ENCODE data around the gene GPR55. TPM values are rescaled to one million over a fixed set of nuclear protein-coding genes. Genes with fewer than 3 reads are reported as not detected.

Gene GPR55
- total RNA-seq, 4 donors from 2014 or later = 0.72 to 1.2 TPM; not detected in 2

DNA sequence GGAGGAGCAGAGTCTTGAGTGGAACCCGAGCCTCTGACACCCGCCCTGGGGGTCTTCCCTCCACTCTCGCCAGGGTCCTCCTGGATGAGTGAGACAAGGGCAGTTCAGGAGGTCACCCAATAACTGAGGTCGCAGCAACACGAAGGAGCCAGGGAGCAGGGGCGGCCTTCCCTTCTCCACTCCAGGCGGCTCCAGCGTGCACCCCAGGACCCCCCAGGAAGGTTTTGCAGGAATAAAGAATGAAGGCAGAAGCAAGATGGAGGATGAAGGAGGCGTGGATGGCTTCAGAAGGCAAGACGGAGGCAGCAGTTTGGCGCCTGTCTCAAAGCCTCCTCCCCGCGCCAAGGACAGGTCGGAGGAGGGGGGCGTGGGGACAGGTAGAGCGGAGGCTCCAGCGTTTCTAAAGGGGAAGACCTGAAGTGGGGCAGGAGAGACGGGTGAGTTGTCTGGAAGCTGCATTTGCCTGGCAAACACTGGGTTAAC is 60.9 kb downstream of the GPR55 start:
- Histone ChIP-seq H3K4me1 (peaks cover 32% of the 10 kb centered on the region), H3K36me3 (no peaks in the 10 kb centered on the region), H3K27me3 (peaks cover 17% of the 10 kb centered on the region), H3K27ac (no peak overlapping the region), H3K9me3 (no peaks in the 10 kb centered on the region), H3K4me3 (peak overlapping the region; percentile 67)
- no peak for TF ChIP-seq POLR2AphosphoS5 (IDR thresholded peaks at IDR 0.05)
- no peak for TF ChIP-seq POLR2A (IDR thresholded peaks at IDR 0.05)
- TF ChIP-seq, protein P1, sequence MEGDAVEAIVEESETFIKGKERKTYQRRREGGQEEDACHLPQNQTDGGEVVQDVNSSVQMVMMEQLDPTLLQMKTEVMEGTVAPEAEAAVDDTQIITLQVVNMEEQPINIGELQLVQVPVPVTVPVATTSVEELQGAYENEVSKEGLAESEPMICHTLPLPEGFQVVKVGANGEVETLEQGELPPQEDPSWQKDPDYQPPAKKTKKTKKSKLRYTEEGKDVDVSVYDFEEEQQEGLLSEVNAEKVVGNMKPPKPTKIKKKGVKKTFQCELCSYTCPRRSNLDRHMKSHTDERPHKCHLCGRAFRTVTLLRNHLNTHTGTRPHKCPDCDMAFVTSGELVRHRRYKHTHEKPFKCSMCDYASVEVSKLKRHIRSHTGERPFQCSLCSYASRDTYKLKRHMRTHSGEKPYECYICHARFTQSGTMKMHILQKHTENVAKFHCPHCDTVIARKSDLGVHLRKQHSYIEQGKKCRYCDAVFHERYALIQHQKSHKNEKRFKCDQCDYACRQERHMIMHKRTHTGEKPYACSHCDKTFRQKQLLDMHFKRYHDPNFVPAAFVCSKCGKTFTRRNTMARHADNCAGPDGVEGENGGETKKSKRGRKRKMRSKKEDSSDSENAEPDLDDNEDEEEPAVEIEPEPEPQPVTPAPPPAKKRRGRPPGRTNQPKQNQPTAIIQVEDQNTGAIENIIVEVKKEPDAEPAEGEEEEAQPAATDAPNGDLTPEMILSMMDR (IDR thresholded peaks at IDR 0.05) = no peak
- no peak for TF ChIP-seq EP300 (IDR thresholded peaks at IDR 0.05)
- 37% methylated on average over 18 of the region's 18 CpGs for WGBS
- no peak for DNase-seq (ENCODE audit: low spot score in 2 of 2)

DNA sequence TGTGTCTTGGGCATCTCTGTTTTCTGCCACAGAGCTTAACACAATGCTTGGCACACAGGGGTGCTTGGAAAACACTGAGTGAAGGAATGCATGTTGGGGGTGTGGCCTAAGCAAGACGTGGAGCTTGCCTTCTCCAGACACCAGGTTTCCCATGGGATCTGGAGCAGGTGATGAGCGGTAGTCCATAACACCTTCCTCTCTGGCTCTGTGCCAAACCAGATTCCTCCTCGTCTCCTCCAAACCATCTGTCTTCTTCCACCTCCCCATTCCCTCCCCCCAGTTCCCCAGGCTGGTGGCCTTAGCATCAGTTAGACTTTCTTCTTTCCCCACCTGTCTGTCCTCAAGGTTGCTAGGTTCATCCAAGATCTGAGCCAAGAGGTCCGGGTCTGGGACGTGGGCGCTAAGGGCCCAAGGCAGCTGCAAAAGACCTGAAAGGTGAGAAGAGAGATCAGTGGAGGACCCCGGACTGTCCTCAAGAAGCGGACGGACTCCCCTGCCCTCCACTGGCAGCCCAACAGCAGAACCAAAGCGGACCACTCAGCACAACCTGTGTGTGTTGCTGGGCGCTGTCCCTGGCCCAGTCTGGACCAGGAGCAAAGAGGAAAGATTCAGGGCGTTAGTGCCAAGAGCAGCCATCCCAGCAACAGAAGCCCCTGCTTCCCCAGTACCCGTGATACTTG is 61.5 kb downstream of the GPR55 start:
- Histone ChIP-seq H3K27me3 (peaks cover 17% of the 10 kb centered on the region), H3K4me1 (peaks cover 32% of the 10 kb centered on the region), H3K4me3 (no peak overlapping the region), H3K36me3 (no peaks in the 10 kb centered on the region), H3K9me3 (no peaks in the 10 kb centered on the region), H3K27ac (no peak overlapping the region)
- TF ChIP-seq EP300 (IDR thresholded peaks at IDR 0.05) (no peak), POLR2A (IDR thresholded peaks at IDR 0.05) (no peak), POLR2AphosphoS5 (IDR thresholded peaks at IDR 0.05) (no peak)
- TF ChIP-seq, protein P1 (IDR thresholded peaks at IDR 0.05) = no peak
- DNase-seq (ENCODE audit: low spot score in 2 of 2) = no peak
- WGBS = 70% methylated on average over 11 of the region's 13 CpGs

DNA sequence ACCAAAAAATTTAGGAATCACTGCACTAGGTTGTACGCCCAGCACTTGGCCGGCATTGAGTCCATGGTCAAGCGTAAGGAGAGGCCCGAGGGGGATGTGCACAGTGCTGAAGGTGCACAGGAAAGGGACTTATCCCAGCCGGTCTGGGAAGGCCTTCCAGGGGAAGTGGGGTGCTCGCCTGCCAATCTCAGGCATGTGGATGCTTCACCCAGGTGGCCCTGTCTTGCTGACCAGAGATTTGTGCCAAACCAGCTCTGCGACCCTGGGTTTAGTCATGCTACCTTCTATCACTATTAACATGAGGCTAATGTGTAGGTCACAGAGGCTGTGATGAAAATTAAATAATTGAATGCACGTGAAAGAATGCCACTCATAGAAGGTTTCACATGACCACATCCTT is 62.0 kb downstream of the GPR55 start:
- Histone ChIP-seq H3K36me3 (no peaks in the 10 kb centered on the region), H3K9me3 (no peaks in the 10 kb centered on the region), H3K27ac (no peak overlapping the region), H3K4me3 (no peak overlapping the region), H3K4me1 (peaks cover 32% of the 10 kb centered on the region), H3K27me3 (peaks cover 21% of the 10 kb centered on the region)
- TF ChIP-seq POLR2A (IDR thresholded peaks at IDR 0.05) (no peak), EP300 (IDR thresholded peaks at IDR 0.05) (no peak), POLR2AphosphoS5 (IDR thresholded peaks at IDR 0.05) (no peak)
- TF ChIP-seq, protein P1 (IDR thresholded peaks at IDR 0.05) = no peak
- WGBS = 65% methylated on average over 6 of the region's 8 CpGs
- DNase-seq (ENCODE audit: low spot score in 2 of 2) = no peak

DNA sequence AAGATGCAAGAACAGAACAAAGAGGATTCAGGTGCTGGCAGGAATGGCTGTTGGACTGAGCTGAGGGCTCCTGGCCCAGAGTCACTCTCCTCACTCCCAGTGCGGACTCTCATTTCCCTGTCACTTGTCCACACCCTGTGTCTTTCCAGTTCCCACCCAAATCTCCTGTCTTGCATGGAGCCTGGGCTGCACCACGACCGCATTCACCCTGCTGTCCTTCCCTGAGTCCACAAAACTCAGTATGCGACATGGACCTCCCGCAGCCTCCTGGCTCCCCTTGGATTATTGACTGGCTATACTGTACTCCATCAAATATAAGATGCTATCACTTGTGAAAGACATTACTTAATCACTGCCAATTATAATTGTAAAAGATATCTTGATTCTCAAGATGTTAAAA is 62.8 kb downstream of the GPR55 start:
- Histone ChIP-seq H3K36me3 (no peaks in the 10 kb centered on the region), H3K27me3 (peaks cover 28% of the 10 kb centered on the region), H3K27ac (no peak overlapping the region), H3K9me3 (no peaks in the 10 kb centered on the region), H3K4me1 (peaks cover 30% of the 10 kb centered on the region), H3K4me3 (no peak overlapping the region)
- TF ChIP-seq POLR2A (IDR thresholded peaks at IDR 0.05) = no peak
- TF ChIP-seq EP300 (IDR thresholded peaks at IDR 0.05) = no peak
- no peak for TF ChIP-seq POLR2AphosphoS5 (IDR thresholded peaks at IDR 0.05)
- TF ChIP-seq, protein P1 (IDR thresholded peaks at IDR 0.05) = no peak
- no peak for DNase-seq (ENCODE audit: low spot score in 2 of 2)
- 84% methylated on average over 5 of the region's 5 CpGs for WGBS

DNA sequence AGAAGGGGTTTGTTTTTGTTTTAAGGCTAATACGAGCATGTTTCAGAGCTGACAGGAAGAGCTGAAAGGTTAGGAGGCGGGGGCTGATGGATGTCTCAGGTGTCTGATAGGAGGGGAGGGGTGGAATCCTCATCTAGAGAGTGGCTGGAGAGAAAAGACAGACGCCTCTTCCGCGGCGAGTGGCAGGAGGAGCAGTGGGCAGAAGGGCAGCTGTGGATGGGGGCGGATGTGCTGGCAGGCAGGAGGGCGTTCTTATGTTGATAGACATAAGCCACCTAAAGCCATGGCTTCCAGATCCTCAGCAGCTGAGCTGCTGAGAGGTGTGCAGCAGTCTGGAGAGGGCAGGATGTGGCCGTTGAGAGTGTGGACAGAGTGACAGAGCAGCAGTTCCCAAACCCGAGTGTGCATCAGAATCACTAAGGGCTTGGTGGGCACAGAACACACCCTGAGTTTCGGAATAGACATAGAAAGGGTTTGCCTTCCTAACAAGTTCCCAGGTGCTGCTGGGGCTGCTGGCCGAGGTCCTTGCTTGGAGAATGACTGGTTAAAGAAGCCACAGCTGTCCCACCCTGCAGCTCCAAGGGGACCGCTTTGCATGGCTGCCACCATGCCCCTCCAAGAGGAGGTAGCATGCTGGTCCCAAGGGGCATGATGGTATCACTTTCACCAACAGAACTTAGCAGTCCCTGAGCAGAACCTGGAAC is 63.3 kb downstream of the GPR55 start:
- peaks cover 34% of the 10 kb centered on the region for H3K27me3 ChIP-seq
- no peaks in the 10 kb centered on the region for H3K9me3 ChIP-seq
- no peak overlapping the region for H3K27ac ChIP-seq
- H3K4me1 ChIP-seq = peaks cover 24% of the 10 kb centered on the region
- DNase-seq (ENCODE audit: low spot score in 2 of 2) = no peak
- no peaks in the 10 kb centered on the region for H3K36me3 ChIP-seq
- TF ChIP-seq, protein P1 (IDR thresholded peaks at IDR 0.05) = no peak
- TF ChIP-seq POLR2AphosphoS5 (IDR thresholded peaks at IDR 0.05) = no peak
- no peak for TF ChIP-seq POLR2A (IDR thresholded peaks at IDR 0.05)
- TF ChIP-seq EP300 (IDR thresholded peaks at IDR 0.05) = no peak
- 48% methylated on average over 13 of the region's 13 CpGs for WGBS
- H3K4me3 ChIP-seq = no peak overlapping the region
